Mucosa of descending colon (tissue), 3 donors: ENCODE measurements around the gene ZNF771. TPM values are rescaled to one million over a fixed set of nuclear protein-coding genes. Genes with fewer than 3 reads are reported as not detected.

ENCODE experiments used
- ATAC-seq: fragments of 200-7000 bp; cut with Tn5 transposase; one replicate; pipeline ENCODE4 v1.9.1; 2020; ENCODE audit warnings: mild to moderate bottlenecking, moderate library complexity
- DNase-seq, 3 donors: peaks; one replicate each; pipeline ENCODE4 v3.0.0-alpha.2; 2020
- H3K36me3 ChIP-seq: fragments of 200-600 bp; one replicate; pipeline ENCODE4 v1.8.0; 2021; ENCODE audit warnings: low read depth, mild to moderate bottlenecking
- H3K4me1 ChIP-seq: fragments of 200-600 bp; one replicate; pipeline ENCODE4 v1.8.0; 2021; ENCODE audit warnings: low read depth, mild to moderate bottlenecking
- H3K4me3 ChIP-seq: fragments of 200-600 bp; one replicate; pipeline ENCODE4 v1.8.0; 2021; ENCODE audit warnings: mild to moderate bottlenecking
- H3K9me3 ChIP-seq: fragments of 200-600 bp; one replicate; pipeline ENCODE4 v1.8.0; 2021; ENCODE audit warnings: mild to moderate bottlenecking
- intact Hi-C, 2 donors: fragments of 100-400 bp; cut with DNase I in 1 of 2; cut with micrococcal nuclease in 1 of 2; formaldehyde crosslinking; loops; one replicate each; pipeline versions ENCODE4 v1.11.0 to v1.11.1; 2022; cut with DNase I, micrococcal nuclease
- total RNA-seq, 3 donors: library from RNA; stranded (reverse); fragmentation: NEBNext Ultra II Directional in 2 of 3; extraction: Animal tissue kit (Norgen Biotek cat#: 25700) in 2 of 3; gene quantifications; one replicate each; pipeline versions ENCODE4 v1.2.1 to v1.2.4, GENCODE V29; 2021 to 2023
- TF ChIP-seq, protein P1 (sequence below): fragments of 200-600 bp; IDR thresholded peaks from one replicate; pipeline ENCODE4 v1.8.0; 2022; ENCODE audit warnings: antibody characterized with exemption, mild to moderate bottlenecking
- donor health status: DM: no; HTN: no; CAD: no; lungs with moderate emphysema.
- donor health status: DM: no; HTN: no; CAD: no.
- donor health status: DM: no; HTN: yes; CAD: no.

ZNF771 gene
- total RNA-seq, 3 donors from 2014 or later = 3.8 to 11.6 (median 4.3) TPM

DNA sequence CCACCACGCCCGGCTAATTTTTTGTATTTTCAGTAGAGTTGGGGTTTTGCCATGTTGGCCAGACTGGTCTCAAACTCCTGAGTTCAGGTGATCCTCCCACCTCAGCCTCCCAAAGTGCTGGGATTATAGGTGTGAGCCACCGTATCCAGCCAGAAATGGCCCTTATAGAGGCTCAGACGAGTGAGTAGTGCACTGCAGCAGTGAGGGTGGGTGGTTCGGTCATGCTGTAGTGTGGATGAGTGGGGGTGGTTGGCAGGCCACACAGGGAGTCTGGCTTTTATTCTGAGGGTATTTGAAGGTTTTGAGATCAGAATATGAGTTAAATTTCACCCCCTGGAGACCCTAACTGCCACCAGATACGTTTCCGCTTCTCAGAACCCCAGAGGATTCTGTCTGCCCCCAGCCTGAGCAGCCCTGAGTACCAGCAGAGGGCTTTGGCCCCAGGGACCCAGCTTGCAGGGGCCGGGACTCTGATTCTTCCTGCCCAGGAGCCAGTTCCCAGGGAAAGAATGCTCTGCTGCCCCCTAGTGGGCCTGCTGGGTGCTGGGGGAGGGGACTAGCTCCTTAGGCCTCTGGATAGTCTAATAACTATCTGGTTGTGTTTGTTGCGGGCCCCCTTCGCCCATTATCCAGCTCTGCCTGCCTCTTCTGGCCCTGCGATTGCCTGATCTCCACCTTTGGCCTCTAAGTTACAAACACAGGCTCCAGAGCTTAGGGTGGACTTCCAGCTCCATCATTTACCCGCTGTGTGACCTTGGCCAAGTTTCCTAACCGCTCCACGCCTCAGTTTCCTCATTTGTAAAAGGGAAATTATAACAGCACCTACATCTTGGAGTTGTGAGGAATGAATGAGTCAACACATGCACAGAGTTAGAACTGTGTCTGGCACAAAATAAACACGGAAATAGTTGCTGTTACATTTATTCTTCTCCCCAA, 2.0 kb downstream of the ZNF771 start:
- Histone ChIP-seq H3K4me1 (peaks cover 3% of the 10 kb centered on the region), H3K4me3 (no peak overlapping the region), H3K36me3 (no peaks in the 10 kb centered on the region), H3K9me3 (no peaks in the 10 kb centered on the region)
- ATAC-seq (peak; percentile 80), DNase-seq (peak; percentile 91 to 97 (median 96))
- intact Hi-C loops = no loop called here
- TF ChIP-seq, protein P1, sequence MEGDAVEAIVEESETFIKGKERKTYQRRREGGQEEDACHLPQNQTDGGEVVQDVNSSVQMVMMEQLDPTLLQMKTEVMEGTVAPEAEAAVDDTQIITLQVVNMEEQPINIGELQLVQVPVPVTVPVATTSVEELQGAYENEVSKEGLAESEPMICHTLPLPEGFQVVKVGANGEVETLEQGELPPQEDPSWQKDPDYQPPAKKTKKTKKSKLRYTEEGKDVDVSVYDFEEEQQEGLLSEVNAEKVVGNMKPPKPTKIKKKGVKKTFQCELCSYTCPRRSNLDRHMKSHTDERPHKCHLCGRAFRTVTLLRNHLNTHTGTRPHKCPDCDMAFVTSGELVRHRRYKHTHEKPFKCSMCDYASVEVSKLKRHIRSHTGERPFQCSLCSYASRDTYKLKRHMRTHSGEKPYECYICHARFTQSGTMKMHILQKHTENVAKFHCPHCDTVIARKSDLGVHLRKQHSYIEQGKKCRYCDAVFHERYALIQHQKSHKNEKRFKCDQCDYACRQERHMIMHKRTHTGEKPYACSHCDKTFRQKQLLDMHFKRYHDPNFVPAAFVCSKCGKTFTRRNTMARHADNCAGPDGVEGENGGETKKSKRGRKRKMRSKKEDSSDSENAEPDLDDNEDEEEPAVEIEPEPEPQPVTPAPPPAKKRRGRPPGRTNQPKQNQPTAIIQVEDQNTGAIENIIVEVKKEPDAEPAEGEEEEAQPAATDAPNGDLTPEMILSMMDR = peak; percentile 94

DNA sequence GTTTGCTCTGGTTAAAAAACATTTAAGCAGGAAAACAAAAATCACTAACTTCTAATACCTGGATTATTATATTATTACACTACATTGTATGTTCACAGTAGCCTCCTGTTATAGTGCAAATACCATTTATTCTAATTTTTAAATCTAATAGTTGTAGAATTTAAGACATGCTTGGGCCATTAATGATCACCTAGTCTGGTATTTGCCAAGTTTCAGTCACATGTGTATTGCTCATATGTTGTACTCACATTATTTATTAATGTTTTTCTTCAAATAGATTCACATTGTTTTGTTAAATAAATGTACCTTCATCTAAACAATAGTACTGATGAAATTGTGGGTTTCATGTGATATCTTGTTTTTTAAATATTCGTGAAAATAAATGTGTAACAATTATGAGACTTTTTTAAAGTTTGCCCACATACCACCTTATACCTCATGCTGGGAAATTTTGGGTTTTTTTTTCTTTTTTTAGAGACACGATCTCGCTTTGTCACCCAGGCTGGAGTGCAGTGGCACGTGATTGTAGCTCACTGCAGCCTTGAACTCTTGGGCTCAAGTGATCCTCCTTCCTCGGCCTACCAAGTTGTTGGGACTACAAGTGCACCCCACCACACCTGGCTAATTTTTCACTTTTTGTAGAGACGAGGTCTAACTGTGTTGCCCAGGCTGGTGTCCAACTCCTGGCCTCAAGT, 5.9 kb downstream of the ZNF771 start:
- intact Hi-C loops = no loop called here

DNA sequence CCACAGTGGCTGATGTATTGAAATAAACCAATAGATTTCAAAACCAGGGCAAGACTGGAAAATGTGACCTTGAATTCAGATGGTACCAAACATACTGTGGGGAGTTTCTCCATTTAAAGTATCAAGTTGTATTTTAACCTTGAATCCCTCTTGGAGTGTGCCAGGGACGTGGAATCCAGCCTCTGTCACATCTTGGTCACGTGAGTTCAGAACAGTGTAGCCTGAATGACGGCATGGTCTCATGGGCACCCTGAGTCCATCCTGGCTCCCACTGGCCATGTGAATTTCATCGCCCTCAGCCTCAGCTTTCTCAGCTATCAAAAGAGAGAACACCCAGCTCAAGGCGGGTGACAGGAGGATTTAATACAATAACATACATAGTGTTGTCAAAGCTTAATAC, 6.8 kb downstream of the ZNF771 start:
- intact Hi-C loops = no loop called here
- DNase-seq (peak in 1 of 3 donors; percentile 7), ATAC-seq (no peak)
- no peaks in the 10 kb centered on the region for H3K9me3 ChIP-seq
- H3K36me3 ChIP-seq = no peaks in the 10 kb centered on the region
- no peak overlapping the region for H3K4me3 ChIP-seq
- TF ChIP-seq, protein P1 = no peak
- peaks cover 8% of the 10 kb centered on the region for H3K4me1 ChIP-seq

More for the DNA sequence above, 5.9 kb downstream of the ZNF771 start:
- Histone ChIP-seq H3K4me3 (no peak overlapping the region), H3K36me3 (no peaks in the 10 kb centered on the region), H3K9me3 (no peaks in the 10 kb centered on the region), H3K4me1 (peaks cover 8% of the 10 kb centered on the region)
- ATAC-seq (no peak), DNase-seq (no peak)
- TF ChIP-seq, protein P1 = no peak

DNA sequence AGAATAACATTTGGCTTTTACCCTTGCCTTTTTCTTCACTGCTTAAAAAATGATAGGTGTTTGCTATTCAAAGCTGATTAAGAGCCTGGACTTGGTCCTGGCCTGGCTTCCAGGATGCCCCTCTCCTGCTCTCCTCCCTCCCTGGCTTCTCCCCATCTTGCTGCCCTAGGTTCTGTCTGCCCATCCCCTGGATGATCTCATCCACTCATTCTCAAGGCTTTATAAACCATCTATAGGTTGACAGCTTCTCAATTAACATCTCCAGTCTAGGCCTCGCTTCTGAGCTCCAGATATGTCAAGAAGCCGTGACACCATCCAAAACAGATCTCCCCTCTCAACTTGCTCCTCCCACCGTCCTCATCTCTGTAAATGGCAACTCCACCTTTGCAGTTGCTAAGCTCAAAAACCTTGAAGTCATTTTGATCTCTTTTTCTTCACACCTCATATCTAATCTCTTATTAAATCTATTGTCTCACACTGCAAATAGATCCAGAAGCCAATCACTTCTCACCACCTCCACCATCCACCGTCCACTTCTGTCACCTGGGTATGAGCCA, 8.7 kb downstream of the ZNF771 start:
- H3K9me3 ChIP-seq = no peaks in the 10 kb centered on the region
- TF ChIP-seq, protein P1 = no peak
- DNase-seq = peak in 1 of 3 donors; percentile 2
- no peak overlapping the region for H3K4me3 ChIP-seq
- peaks cover 6% of the 10 kb centered on the region for H3K4me1 ChIP-seq
- intact Hi-C loops = no loop called here
- ATAC-seq = no peak
- H3K36me3 ChIP-seq = no peaks in the 10 kb centered on the region

DNA sequence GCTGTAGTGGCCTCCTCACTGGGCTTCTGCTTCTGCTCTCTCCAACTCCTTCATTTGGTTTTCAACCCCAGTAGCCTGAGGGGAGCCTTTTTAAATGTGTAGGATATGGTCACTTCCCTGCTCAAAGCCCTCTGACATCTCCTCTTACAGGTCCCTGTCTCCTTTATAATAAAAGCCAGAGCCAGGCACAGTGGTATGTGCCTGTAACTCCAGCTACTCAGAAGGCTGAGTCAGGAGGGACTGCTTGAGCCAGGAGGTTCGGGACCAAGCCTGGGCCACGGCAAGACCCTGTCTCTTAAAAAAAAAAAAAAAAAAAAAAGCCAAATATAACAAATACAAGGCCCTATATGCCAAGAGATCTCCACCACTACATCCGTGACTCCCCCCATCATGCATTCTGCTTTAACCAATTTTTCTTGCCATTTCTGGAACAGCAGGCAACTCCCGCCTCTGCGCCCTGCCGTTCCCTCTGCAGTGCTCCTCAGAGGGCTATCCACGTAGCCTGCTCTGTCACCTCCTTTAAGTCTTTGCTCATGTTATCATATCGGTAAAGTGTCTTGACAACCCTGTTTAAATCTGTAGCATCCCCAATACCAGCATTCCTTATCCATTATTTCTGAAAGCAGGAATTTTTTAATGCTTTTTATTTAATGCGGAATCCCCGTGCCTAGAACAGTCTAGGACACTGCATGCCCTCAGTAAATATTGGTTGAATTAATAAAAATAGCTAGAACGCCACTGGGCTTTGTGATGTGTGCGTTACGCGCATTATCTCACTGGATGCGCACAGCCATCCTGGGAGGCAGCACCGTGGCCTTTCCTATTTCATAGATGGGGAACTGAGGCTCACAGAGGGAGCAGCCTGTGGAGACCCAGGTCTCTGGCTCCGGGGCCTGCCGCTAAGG, 9.5 kb downstream of the ZNF771 start:
- TF ChIP-seq, protein P1 = no peak
- intact Hi-C loops = no loop called here
- no peaks in the 10 kb centered on the region for H3K9me3 ChIP-seq
- H3K4me3 ChIP-seq = no peak overlapping the region
- no peaks in the 10 kb centered on the region for H3K36me3 ChIP-seq
- DNase-seq (peak in 1 of 3 donors; percentile 39), ATAC-seq (no peak)
- H3K4me1 ChIP-seq = peaks cover 6% of the 10 kb centered on the region
